Measurements from ENCODE around the gene RTBDN. TPM values are rescaled to one million over a fixed set of nuclear protein-coding genes. Genes with fewer than 3 reads are reported as not detected.

RTBDN gene
- total and polyA plus RNA-seq, 2 of the 8 experiments (the other 6 are each of a cell fraction or from before 2014, with no cell fraction given), result 4.0 to 4.8 TPM

GRCh38 chr19:12793290-12794195, 40.8 kb downstream of the RTBDN start (continued):
- TF ChIP-seq ZNF274 (IDR thresholded peaks at IDR 0.05; ENCODE audit: borderline replicate concordance, extremely low read depth, low read length) (no peak), PHF8 (conservative IDR thresholded peaks at IDR 0.05; ENCODE audit: low read depth, low read length) (0 out of 2 replicates have a peak, but pooled peaks have one; percentile 73), POLR2AphosphoS5 (IDR thresholded peaks at IDR 0.05; ENCODE audit: low read depth, low read length) (peak; percentile 75), SRF (IDR thresholded peaks at IDR 0.05; ENCODE audit: low read depth, low read length) (peak; percentile 100)

Data from H1 (cell line).